Measurements from ENCODE around the gene SRGAP3.
"Not testable (repeated sequence)": the region's sequence is repeated elsewhere in the genome, so short reads cannot be mapped to it uniquely, and the experiment has no call there.

Gene SRGAP3

GRCh38 chr3:9100513-9100894, 148.9 kb downstream of the SRGAP3 start:
- H3K4me1 Mint-ChIP-seq (ENCODE audit: low read depth): no peaks in the 10 kb centered on the region
- no peak for DNase-seq (ENCODE audit: low spot score)
- no peaks in the 10 kb centered on the region for H3K36me3 Mint-ChIP-seq (ENCODE audit: low read depth)
- no peaks in the 10 kb centered on the region for H3K9me3 Mint-ChIP-seq
- H3K27ac Mint-ChIP-seq: no peak overlapping the region
- no peaks in the 10 kb centered on the region for H3K27me3 Mint-ChIP-seq (ENCODE audit: low read depth)
- H3K4me3 Mint-ChIP-seq: no peak overlapping the region

DNA sequence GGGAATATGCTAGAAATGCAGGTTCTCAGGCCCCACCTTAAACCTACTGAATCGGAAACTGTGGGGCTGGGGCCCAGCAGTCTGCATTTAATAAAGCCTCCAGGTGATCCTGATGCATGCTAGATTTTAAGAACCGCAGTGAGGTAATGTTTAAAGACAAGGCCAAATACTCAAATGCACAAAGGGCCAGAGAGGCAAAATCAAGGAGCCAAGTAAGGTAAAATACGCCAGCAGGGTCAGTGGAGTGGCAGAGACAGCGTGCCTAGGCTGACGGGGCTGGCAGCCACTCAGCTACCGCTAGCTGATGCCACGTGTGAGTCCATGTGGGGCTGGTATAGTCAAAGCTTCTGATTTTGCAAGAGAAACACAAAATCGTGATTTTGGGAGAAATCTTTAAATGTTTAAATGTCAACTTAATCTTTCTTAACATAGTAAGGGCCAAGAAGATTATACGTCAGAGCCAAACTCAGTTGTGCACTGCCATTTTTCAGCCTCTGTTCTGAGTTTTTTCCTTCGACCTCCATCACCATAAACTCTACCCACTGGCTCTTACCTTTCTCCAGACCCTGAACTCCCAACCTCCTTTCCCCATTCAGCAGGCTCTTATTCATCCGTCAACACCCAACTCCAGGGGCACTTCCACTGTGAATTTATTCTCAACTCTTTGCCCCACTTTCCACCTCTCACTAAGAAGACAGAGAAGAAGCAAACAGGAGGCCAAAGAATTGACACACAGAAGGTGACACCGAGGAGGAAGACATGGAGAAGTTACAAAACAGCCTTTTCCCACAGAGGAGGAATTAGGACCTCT, 149.5 kb downstream of the SRGAP3 start:
- Mint-ChIP-seq H3K27ac (no peak overlapping the region), H3K4me1 (ENCODE audit: low read depth) (no peaks in the 10 kb centered on the region), H3K9me3 (no peaks in the 10 kb centered on the region), H3K4me3 (no peak overlapping the region), H3K36me3 (ENCODE audit: low read depth) (no peaks in the 10 kb centered on the region), H3K27me3 (ENCODE audit: low read depth) (no peaks in the 10 kb centered on the region)
- DNase-seq (ENCODE audit: low spot score): no peak

DNA sequence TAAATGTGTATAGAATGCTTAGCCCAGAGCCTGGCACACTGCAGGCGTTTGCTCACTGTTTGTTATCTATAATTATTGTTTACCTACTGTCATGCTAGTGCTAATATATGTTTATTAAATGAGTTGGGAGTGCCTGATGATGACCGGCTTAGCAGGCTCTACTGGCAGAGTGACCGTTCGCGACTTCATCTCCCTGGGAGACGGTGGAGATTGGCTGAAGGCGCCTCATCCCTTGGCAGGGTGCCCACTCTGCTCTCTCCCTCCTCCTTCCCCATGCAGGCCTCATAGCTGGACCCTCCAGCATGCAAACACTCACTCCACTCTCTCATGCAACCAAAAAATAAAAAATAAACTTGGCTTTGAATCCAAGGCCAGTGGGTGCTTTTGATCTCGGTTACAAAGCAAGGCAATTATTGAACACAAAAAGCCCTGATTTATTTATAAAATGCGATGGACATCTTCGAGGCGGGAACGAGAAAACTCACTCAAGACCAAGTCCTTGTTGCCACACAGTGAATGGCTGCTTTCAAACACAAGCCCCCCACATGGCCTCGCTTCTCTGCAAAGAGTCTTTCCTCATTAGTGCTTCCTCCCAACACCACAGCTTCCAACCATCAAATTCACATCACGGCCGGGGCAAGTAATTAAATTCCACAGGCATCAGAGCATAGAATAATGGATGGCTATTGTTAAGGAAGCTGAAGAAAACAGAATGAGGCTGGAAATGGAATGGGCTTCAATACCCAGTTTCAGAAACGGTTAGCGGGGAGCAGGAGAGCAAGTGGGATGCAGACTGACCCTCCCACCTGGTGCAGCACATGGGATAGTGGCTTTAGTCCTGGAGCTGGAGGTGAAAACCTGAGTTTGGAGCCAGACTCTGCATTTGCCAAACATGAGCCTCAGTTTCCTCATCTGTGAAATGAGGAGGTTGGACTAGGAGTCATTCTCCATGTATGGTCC, 150.4 kb downstream of the SRGAP3 start:
- H3K4me3 Mint-ChIP-seq: no peak overlapping the region
- no peaks in the 10 kb centered on the region for H3K9me3 Mint-ChIP-seq
- no peaks in the 10 kb centered on the region for H3K4me1 Mint-ChIP-seq (ENCODE audit: low read depth)
- H3K36me3 Mint-ChIP-seq (ENCODE audit: low read depth): no peaks in the 10 kb centered on the region
- H3K27ac Mint-ChIP-seq: no peak overlapping the region
- no peak for DNase-seq (ENCODE audit: low spot score)
- H3K27me3 Mint-ChIP-seq (ENCODE audit: low read depth): peaks cover 2% of the 10 kb centered on the region

GRCh38 chr3:9097495-9097894, 152.0 kb downstream of the SRGAP3 start:
- H3K27me3 Mint-ChIP-seq (ENCODE audit: low read depth): peaks cover 6% of the 10 kb centered on the region
- no peak for DNase-seq (ENCODE audit: low spot score)
- H3K36me3 Mint-ChIP-seq (ENCODE audit: low read depth): no peaks in the 10 kb centered on the region
- H3K4me1 Mint-ChIP-seq (ENCODE audit: low read depth): no peaks in the 10 kb centered on the region
- no peaks in the 10 kb centered on the region for H3K9me3 Mint-ChIP-seq
- no peak overlapping the region for H3K4me3 Mint-ChIP-seq
- H3K27ac Mint-ChIP-seq: no peak overlapping the region

DNA sequence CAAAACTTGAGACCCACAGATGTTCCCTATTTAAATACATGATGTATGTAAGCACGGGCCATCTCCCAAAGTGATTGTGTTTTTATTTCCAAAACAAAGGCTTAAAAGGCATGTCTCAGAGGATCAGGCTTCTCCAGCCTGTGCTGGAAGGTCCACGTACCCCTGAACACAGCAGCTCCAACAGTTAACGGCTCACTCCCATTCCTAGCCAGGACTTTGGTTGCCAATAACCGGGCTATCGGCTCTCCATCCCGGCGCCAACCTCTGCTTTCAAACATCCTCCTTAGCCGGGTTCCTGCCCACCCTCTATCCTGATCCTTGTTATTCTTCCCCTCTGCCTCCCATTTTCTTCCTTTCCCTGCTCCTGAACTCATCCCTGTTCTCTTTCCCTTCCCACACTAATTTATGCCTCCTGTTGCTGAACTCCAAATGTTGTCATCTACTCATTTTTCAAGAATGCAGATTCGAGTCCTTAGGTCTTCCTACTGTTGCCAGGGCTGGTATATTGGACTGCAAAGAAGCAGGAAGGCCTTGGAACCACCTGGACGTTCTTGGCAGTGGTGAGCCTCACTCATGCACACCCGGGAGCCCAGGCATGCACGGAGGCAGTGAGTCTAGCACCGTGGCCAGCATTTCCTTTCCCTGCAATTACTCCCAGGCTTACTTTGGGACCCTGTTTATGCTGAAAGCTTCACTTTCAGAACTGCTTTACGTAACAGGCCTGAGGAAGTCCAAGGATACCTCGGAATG, 157.8 kb downstream of the SRGAP3 start:
- no peak for DNase-seq (ENCODE audit: low spot score)
- no peak overlapping the region for H3K27ac Mint-ChIP-seq

DNA sequence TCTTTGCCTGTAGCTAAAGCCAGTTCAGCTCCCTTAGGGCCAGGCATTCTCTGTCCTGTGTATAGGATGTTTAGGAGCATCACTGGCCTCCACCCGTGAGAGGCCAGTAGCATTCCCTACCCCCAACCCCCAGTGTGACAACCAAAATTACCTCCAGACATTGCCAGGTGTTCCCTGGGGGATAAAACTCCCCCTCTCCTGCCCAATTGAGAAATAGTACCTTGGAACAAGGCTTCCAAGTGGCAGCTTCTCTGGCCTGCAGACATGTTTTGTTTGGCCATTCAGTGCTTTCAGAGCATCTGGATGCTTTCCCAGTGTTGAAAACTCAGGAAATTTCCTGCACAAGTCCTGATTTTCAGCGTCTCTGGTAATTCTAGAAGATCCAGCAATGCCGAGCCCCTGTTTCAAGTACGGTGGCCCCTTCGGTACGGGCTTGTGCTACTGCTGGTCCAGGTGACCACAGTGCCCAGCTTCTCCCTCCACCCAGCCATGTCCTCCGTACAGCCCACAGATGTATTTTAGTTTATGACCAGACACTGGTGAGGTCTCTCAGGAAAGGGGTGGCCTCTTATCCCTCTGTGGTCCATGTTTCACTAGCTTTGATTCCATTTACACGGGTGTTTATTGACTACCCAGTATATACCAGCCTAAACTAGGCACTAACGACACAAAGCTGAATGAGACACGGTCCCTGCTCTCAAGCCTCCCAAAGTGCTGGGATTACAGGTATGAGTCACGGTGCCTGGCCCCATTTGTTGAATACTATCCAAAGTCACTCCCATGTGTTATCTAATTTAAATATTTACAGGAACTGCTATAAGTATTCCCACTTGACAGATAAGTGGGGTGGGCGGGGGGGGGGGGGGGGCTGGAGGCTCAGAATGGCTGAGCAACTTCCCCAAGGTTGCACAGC, 160.7 kb downstream of the SRGAP3 start:
- no peaks in the 10 kb centered on the region for H3K4me1 Mint-ChIP-seq (ENCODE audit: low read depth)
- DNase-seq (ENCODE audit: low spot score): no peak
- no peaks in the 10 kb centered on the region for H3K9me3 Mint-ChIP-seq
- H3K36me3 Mint-ChIP-seq (ENCODE audit: low read depth): no peaks in the 10 kb centered on the region
- peaks cover 8% of the 10 kb centered on the region for H3K27me3 Mint-ChIP-seq (ENCODE audit: low read depth)
- H3K27ac Mint-ChIP-seq: no peak overlapping the region
- no peak overlapping the region for H3K4me3 Mint-ChIP-seq

More for the DNA sequence above, 157.8 kb downstream of the SRGAP3 start:
- H3K4me1 Mint-ChIP-seq (ENCODE audit: low read depth): no peaks in the 10 kb centered on the region
- H3K27me3 Mint-ChIP-seq (ENCODE audit: low read depth): peaks cover 12% of the 10 kb centered on the region
- H3K4me3 Mint-ChIP-seq: no peak overlapping the region
- H3K36me3 Mint-ChIP-seq (ENCODE audit: low read depth): no peaks in the 10 kb centered on the region
- H3K9me3 Mint-ChIP-seq: no peaks in the 10 kb centered on the region

DNA sequence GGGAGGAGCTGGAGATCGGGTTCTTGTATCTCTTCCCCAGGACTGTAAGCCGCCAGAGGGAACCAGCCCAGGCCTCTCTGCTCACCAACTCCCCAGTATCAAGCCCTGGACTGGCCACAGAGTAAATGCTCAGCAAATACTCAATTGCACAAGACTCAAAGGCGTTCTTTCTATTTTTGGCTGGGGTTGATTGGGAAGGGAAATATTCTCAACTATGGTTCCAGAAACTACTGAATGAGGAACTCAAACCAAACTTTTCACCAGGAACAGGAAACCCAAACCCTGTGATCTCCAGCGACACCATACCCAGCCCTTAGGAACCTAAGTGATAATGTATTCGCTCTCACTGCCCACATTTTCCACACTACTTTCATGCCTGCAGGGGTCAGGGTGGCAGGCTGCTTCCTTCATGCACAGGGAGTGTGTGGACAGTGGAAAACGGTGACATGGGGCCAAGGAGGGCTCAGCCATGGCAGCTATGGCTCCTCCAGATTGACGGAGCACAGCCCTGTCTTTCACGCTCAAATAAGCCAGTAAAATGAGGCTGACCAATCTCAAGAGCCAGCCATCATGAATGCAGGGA, 161.5 kb downstream of the SRGAP3 start:
- H3K36me3 Mint-ChIP-seq (ENCODE audit: low read depth): no peaks in the 10 kb centered on the region
- H3K4me1 Mint-ChIP-seq (ENCODE audit: low read depth): no peaks in the 10 kb centered on the region
- no peak overlapping the region for H3K4me3 Mint-ChIP-seq
- H3K9me3 Mint-ChIP-seq: no peaks in the 10 kb centered on the region
- no peak overlapping the region for H3K27ac Mint-ChIP-seq
- H3K27me3 Mint-ChIP-seq (ENCODE audit: low read depth): peaks cover 6% of the 10 kb centered on the region
- DNase-seq (ENCODE audit: low spot score): no peak

DNA sequence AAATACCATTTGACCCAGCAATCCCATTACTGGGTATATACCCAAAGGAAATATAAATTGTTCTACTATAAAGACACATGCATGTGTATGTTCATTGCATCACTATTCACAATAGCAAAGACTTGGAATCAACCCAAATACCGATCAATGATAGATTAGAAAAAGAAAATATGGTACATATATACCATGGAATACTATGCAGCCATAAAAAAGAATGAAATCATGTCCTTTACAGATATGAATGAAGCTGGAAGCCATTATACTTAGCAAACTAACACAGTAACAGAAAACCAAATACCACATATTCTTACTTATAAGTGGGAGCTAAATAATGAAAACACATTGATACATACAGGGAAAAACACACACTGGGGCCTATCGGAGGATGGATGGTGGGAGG, 164.0 kb downstream of the SRGAP3 start:
- not testable (repeated sequence) for H3K27me3 Mint-ChIP-seq (ENCODE audit: low read depth)

DNA sequence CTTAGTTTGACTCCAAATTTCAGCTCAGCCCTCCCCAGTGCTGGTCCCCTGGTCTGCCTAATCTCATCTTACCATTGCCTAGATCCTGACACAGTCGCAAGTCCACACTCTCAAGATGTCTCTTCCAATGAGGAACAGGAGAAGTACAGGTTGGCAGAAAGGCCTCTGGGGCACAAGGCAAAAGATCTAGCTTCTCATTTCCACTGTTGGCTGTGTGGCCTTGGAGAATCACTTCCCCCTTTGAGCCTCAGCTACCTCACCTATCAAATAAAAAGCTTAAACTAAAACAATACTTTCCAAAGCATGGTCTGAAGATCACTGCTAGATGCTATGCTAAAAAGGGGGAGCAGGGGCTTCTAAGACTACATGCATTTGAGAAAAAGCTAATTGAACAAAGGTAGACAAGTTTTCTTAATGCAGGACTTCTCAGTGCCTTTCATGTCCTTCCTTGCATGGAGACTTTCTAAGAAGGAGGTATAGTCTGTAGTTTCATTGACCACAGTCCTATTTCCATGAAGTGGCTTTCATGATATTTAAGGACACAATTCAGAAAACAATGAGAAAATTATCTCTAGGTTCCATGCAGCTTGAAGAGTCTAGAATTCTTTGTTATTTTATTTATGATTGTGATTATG, 168.1 kb downstream of the SRGAP3 start:
- Mint-ChIP-seq H3K4me1 (ENCODE audit: low read depth) (no peaks in the 10 kb centered on the region), H3K36me3 (ENCODE audit: low read depth) (no peaks in the 10 kb centered on the region)
- no peak for DNase-seq (ENCODE audit: low spot score)

More for the DNA sequence above, 164.0 kb downstream of the SRGAP3 start:
- not testable (repeated sequence) for H3K4me3 Mint-ChIP-seq; H3K27ac Mint-ChIP-seq; H3K36me3 Mint-ChIP-seq (ENCODE audit: low read depth); DNase-seq (ENCODE audit: low spot score); H3K9me3 Mint-ChIP-seq; H3K4me1 Mint-ChIP-seq (ENCODE audit: low read depth)

GRCh38 chr3:9080163-9080562, 169.3 kb downstream of the SRGAP3 start:
- no peaks in the 10 kb centered on the region for H3K4me1 Mint-ChIP-seq (ENCODE audit: low read depth)

More for the DNA sequence above, 168.1 kb downstream of the SRGAP3 start:
- Mint-ChIP-seq H3K9me3 (no peaks in the 10 kb centered on the region), H3K27ac (no peak overlapping the region), H3K4me3 (no peak overlapping the region), H3K27me3 (ENCODE audit: low read depth) (no peaks in the 10 kb centered on the region)

DNA sequence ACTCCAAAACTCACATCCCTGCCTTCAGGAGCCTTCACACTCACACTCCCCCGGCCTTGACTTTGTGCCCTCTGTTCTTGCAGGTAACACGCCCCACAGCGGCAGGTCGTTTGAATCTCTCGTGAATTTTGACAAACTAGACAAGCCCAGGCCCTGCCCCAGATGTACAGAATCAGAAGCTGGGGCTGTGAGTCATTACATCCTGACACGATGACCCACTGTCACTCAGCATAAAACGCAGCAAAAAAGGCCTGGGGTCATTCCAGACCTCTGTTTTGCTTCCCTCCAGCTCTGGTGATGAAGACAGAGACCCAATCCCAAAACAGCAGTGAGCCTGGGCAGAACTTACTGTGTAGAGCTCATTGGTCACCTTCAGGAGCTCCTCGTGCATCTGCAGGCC, 169.8 kb downstream of the SRGAP3 start:
- Mint-ChIP-seq H3K4me1 (ENCODE audit: low read depth) (no peaks in the 10 kb centered on the region), H3K27ac (no peak overlapping the region), H3K9me3 (no peaks in the 10 kb centered on the region), H3K36me3 (ENCODE audit: low read depth) (no peaks in the 10 kb centered on the region), H3K4me3 (no peak overlapping the region), H3K27me3 (ENCODE audit: low read depth) (no peaks in the 10 kb centered on the region)
- no peak for DNase-seq (ENCODE audit: low spot score)

More at GRCh38 chr3:9080163-9080562, 169.3 kb downstream of the SRGAP3 start:
- no peaks in the 10 kb centered on the region for H3K36me3 Mint-ChIP-seq (ENCODE audit: low read depth)
- DNase-seq (ENCODE audit: low spot score): no peak
- H3K27ac Mint-ChIP-seq: no peak overlapping the region
- no peak overlapping the region for H3K4me3 Mint-ChIP-seq
- no peaks in the 10 kb centered on the region for H3K27me3 Mint-ChIP-seq (ENCODE audit: low read depth)
- H3K9me3 Mint-ChIP-seq: no peaks in the 10 kb centered on the region

- no peaks in the 10 kb centered on the region for H3K4me1 Mint-ChIP-seq (ENCODE audit: low read depth)
- no peaks in the 10 kb centered on the region for H3K27me3 Mint-ChIP-seq (ENCODE audit: low read depth)
- DNase-seq (ENCODE audit: low spot score): no peak
- H3K4me3 Mint-ChIP-seq: no peak overlapping the region
- H3K9me3 Mint-ChIP-seq: no peaks in the 10 kb centered on the region
- no peaks in the 10 kb centered on the region for H3K36me3 Mint-ChIP-seq (ENCODE audit: low read depth)
- no peak overlapping the region for H3K27ac Mint-ChIP-seq
These were observed 170.7 kb downstream of the SRGAP3 start for GRCh38 chr3:9078561-9079240.

All from T-helper 2 cell treated with Interferon-gamma antibody and Interleukin-4, amounts not matched to agents 5 μg/mL and 100 μg/mL, for 36 hours (primary cell).